GM20431 (cell line): ENCODE data around the gene SPATS2L.

ENCODE experiments used
- in situ Hi-C: fragments of 300-500 bp; cut with MseI, MboI; formaldehyde crosslinking; loops from one replicate; pipeline ENCODE4 v1.15.0; 2020; ENCODE audit warnings: low sequenced_read_pairs; ENCODE audit not compliant: unreplicated experiment

The SPATS2L gene

DNA sequence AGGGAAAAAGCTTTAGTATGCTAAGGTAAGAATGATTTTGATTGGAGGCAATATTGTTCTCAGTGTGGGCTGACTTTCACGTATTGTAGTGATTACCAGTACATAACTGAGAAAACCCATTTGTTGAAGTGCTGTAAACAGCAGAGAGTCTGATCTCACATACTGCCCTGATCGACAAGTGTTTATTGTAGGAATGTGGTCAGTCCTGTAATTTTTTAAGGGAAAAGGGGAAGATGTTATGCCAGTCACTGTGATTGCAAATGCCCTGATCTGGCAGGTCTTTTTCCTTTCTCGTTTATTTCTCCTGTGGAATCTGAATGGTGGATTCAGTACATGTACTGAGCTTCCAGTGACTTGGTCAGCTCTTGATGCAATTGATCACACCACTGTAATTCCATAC, 11.5 kb downstream of the SPATS2L start:
- in situ Hi-C loops = no loop called here

DNA sequence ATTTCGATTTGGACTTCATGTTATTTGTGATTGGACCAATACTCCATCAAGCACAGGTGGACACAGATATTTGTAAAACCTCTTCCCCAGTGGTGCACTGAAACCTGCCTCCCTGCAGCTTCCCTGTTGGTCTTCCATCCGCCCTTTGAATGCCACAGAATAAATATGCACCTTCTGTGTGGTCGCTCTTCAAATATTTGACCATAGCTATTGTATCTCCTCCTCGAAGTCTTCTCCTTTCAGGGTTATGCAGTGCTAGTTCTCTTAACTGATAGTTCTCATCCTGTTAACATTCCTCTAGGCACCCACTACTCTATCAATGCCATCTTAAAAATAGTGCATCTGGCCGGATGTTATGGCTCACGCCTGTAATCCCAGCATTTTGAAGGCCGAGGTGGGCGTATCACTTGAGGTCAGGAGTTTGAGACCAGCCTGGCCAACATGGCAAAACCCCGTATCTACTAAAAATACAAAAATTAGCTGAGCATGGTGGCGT, 12.5 kb downstream of the SPATS2L start:
- in situ Hi-C loops = no loop called here

DNA sequence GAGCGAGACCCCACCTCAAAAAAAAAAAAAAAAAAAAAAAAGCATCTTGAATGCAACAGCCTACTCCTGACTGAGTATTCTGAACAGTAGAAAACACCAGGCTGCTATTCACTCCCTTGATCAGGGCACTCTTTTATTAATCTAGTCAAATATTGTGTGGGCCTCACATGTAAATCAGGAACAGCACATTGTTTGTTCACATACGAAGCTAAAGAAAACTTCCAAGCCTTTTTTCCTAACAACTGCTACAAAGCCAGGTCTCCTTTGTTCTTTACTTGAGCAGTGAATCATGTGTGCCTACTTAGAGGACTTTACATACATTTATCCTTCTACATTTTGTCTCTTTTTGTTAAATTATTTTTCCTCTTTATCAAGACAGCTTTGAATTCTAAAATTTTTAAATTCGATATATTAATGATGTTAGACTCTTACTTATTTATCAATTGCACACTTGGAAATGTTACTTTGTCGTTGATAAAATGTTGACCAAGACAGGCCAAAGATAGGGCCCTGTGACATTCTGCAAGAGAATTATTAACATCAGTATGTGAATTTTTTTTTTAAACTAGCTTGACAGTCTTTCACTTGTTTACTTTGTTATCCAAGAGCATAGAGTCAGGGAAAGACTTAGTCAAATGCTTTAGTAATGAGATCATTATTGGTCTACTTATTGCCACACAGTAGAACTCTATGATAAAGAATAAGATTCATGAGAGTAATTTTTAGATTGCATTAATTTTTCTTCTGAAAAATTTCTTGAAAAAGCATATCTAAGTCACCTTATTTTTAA, 13.2 kb downstream of the SPATS2L start:
- in situ Hi-C loops = no loop called here

DNA sequence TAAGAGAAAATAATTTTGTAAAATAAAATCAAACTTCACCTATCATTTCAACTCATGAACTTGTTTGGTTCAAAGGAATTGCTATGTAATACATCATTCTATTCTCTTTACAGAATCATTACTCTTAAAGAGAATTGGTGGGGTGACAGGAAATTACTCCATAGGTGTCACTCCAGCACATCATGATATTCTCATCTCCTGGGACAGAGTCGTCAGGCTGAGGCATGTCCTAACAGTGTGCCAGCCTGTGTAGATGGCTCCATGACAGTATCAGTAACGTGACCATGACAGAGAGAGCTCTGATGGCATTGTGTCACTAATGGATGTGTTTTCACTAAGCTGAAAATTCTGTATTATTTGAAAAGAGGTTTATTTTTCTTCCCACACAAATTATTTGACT, 13.9 kb downstream of the SPATS2L start:
- in situ Hi-C loops = no loop called here

DNA sequence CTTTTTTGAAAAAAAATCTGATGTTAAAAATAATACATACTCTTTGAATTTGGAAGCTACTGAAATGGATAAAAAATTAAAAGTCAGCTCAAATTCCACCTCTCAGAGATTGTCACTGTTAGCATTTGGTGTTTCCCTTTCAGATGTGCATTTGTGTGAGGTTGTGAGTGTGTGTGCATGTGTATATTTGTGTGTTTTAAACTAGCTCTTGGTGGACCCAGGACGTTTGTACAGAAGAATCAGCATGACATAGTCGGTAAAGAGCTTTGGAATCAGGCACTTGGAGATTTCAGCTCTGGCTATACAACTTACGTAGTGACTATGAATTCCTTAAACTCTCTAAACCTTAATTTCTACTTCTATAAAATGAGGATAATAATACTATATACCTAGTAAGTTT, 14.5 kb downstream of the SPATS2L start:
- in situ Hi-C loops = no loop called here

DNA sequence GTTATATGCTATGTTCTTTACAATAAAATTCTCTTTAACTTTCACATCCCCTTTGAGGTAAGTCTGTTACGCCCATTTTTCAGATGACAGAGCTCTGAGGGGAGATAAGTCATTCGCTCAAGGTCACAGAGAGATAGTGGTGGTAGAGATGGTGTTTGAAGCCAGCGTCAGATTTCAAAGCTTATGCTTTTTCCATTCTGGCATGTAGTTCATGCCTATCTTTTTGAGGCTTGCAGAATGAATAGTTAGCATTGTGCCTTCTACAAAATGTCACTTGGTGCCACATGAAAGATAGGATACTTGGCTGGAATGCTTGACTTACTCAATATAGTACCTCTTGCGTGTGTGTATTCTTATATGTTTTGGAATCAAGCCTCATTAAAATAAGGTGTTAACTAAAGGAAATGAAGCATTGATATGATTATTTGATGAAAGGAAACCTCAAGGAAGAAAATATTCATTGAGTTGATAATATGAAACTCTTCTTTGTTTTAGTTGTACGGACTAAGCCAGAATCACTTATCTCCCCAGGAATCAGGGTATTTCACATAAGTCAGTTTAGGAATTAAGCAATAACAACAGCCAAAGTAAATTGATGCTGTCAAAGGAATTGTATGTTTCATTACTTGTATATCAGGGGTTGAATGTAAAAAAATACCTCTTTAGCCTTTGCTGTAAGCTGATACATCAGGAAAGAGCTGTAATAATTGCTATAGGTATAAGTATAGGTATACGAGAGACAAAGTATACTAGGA, 15.5 kb downstream of the SPATS2L start:
- in situ Hi-C loops = no loop called here

DNA sequence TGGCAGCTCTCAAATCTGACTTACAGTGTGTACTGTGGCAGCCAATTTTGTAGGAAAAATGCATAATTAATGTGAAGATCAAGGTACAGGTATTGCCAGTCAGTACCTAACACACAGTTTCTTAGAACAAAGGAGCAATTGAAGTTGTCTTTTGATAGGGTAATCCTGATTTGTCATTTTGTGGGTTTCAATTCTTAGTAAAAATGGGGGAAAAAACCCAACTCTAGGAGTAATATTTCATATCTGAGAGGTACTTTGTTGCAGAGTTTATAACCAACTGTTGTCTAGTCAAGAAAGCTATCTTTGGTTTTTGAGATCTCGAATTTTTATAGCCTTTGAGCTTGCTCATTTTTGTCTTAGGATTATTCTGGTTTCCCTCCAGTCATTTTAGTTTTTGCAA, 16.1 kb downstream of the SPATS2L start:
- in situ Hi-C loops = no loop called here

DNA sequence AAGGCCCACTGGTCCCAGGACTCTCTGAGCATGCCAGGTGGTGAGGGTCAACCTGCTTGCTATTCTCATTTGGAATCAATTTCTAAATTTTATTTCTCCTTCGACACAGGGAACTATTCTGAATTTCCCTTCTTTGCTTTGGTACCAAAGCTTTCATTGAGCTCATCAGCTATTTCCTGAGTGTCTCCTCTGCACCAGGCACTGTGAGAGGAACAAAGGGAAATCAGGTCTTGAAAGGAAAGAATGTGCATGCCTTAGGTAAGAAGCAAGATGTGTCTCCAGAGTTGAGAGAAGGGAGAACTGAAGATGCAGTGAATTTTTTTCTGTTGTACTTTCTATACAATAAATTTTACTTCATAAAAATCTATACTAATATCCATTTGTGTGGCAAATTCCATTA, 17.9 kb downstream of the SPATS2L start:
- in situ Hi-C loops = no loop called here

DNA sequence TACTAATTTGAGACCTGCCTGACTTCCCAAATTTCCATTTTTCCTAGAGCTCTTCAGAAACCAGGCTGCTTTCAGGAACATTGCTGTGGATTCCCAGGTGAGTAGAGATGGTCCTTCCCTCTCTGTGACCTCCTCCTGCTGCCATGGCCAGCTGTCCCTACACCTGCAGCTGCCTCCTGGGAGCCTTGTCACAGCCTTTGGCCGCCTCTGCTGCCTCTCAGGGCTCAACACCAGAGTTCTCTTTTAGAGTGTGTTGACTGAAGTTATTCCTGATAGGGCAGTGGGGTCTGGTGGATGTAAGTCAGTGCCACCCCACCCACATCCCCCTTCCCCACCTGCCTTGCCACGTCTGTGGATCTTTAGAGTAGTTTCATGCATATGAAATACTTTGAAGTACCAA, 22.9 kb downstream of the SPATS2L start:
- in situ Hi-C loops = no loop called here

DNA sequence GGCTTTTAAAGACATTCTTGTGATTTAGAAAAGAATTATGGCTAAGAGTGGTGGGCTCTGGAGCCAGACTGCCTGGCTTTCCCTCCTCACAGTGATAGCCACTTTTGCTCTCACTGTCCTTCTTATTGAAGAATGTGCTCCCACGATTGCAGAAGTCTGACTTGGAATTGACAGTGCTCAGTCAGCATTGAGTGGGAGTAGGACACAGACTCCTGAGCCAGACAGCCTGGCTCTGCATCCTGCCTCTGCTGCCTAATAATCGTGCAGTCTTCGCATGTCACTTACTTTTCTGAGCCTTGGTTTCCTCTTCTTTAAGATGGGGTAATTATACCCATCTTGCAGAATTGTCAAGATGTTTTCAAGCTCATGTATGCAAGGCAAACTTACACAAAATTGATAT, 23.3 kb downstream of the SPATS2L start:
- in situ Hi-C loops = no loop called here

DNA sequence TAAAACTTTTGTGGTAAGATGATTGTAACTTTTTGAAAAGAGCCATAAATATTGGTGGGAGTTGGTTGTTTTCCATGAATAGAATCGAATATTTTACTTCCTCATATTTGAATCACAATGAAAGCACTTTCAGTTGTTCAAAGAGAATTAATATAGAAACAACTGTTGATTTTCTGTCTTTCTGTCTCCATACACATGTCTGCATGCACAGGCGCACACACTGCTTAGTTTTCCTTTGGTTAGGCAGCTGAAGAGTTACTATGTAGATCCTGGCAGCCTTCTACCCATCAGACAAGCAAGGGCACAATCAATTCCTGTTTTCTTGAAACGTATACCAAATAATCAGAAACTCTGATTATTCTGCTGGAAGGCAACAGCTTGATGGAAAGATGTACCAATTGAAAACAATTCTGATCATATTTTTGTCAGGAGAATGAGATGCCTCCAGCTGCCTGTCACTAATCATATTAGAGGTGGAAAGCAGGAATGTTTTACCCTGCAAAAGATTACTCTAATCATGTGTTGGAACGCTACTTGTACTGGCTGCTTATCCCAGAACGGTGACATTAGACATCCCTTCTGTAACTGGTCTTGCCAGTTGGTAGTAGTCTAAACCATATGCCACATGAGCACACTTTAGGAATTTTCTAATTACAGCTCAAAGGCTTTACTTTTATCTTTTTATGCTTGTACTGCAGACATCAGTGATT, 24.0 kb downstream of the SPATS2L start:
- in situ Hi-C loops = no loop called here

DNA sequence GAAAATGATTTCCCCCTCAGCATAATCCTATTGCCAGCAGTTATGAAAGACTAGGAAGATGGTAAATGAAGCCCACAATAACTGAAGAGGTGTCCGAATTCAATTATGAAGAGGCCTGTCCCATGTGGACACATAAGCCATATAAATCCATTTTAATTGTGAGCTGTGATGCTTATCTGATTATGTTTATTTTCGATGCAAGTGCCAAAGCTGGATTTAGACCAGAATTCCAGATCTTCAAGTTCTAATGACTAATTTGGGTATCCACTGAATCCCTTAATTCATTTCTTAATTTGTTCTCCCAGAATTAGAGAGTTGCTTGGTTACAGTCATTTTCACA, 24.5 kb downstream of the SPATS2L start:
- in situ Hi-C loops = no loop called here

DNA sequence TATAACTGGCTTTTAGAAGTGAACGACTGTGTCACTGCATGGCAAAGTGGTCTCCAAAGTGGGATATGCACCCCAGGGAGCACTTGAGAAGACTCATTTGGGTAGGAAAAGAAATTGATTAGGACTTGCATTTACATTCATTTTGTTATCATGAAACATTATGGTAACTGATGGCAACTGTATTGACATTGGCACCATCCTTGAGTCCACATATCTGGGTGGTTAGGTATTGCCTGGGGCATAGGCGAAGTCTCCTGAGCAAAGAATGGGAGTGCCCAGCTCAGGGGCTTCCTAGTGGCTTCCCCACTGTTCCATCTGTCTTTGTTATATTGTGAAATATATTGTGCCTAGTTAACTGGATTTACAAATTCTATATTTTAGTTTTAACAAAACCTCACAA, 29.2 kb downstream of the SPATS2L start:
- in situ Hi-C loops = no loop called here

DNA sequence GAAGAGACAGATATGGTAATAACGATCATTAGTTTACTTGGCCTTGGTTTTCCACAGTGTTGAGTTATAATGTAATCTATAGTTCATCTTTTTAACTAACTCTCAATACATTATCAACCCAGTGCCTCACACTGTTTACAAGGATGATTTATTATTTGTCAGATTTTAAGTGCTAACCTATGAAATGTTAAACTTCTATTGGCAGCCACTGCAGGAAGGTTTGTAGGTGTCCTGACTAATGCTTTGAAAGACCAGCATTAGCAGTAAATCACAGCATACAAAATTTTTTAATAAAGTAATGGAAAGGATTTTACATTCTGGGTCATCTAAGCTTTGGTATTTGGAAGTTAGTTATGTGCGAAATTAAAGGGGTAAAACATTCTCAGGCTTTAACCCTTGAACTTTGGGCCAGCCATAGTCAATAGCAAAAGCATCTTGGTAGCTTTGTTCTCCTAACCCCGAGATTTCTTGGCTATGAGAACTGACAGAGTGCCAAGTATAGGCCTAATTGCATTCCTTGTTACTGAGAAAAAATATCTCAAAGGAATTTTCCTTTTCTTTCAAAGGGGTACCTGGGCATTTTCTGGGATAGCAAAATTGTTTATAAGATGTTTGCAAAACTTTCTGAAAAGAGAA, 30.6 kb downstream of the SPATS2L start:
- in situ Hi-C loops = no loop called here

DNA sequence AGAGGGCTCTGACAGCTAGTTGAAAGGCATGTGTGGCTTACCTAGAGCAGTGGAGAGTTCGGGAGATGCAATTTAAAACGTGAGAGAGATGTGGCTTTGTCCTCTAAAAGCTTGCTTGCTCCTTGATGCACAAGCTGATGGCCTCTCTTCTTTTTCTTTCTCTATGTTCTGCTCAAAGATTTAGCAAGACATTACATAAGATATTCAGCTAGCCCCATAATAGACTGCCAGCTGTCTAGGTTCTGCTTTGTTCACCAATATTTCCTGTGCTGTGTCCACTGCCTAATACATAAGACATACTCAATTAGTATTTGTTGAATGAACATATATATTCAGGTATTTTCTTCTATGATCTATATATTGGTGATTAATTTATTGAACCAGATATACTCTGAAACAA, 31.1 kb downstream of the SPATS2L start:
- in situ Hi-C loops = no loop called here

DNA sequence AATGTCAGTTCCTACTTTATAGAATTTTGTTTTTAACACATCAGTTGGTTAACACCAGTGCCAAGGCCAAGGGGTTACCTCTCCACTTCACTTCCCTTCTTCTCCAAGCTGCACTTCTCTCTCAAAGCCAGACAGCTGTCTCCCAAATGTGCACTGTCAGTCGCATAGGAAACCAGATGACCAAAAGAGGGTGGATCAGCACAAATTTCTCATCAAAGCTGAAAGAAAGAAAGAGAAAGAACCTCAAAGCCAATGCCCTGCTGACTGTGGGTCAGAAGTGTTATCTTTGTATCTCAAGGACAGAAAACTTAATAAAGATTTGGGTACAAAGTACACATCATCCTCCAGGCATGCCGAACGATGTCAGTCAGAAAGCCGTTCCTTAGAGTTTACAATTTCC, 32.2 kb downstream of the SPATS2L start:
- in situ Hi-C loops = no loop called here

DNA sequence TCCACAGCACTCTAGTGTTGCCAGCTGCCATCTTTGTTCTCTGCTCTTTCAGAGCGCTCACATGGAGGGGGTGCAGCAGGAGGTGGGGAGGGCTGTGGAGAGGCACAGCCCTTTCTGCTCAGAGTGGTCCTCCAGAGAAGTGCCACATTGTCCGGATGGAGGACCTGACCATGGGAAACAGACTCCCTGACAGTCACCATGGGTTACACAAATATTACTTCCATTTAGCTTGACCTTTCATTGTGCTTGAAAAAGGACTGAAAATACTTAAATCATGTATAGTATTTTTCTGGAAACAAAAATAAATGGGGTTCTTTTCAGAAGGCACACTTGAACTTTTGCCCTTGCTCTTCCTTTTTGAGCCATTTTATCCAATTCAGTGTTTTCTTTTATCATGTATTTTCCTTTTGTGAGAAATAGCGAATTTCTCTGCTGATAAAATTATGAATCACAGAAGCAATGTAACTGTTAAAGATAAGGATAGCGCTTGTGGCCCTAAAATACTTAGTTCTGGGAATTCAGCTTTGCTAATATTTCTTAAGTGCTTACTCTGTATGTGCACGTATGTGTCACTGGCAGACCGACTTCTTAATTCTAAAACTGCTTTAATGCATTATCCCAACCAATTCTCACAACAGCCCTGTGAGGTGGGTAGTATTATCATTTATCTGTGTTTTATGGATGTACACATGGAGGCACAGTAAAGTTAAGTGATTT, 34.2 kb downstream of the SPATS2L start:
- in situ Hi-C loops = no loop called here

DNA sequence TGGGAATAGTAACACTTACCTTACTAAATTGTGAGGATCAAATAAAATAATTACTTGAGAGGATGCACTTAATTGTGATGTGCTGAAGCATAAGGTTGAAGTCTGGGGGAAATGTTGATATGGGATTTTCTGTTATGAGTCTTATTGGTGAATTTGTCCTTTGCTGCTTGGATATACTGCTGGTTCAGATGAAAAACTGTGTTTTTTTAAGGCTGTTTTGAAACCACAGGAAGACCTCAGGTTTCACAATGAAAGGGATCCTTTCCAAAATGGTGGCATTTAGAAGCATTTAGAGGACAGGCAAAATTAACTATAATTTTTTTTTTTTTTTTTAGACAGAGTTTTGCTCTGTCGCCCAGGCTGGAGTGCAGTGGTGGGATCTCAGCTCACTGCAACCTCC, 34.9 kb downstream of the SPATS2L start:
- in situ Hi-C loops = no loop called here

DNA sequence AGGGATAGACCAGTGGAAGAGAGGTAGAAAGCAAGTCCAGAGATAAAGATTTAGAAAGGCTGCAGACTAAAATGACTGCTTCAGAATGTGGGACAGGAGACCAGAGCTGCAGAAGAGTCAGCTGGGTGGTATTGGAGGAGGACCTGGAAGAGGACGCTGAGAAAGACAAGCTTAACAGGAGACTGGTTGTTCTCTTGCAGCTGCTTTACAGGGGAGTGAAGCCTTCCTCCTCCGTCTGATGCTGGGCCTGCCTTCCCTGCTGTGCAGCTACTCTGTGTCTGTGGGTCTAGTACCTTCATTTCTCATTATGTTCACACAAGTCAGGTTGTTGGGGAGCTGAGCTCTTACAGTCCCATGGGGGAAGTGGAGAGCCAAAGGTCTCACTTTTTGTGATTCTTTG, 35.7 kb downstream of the SPATS2L start:
- in situ Hi-C loops = no loop called here

DNA sequence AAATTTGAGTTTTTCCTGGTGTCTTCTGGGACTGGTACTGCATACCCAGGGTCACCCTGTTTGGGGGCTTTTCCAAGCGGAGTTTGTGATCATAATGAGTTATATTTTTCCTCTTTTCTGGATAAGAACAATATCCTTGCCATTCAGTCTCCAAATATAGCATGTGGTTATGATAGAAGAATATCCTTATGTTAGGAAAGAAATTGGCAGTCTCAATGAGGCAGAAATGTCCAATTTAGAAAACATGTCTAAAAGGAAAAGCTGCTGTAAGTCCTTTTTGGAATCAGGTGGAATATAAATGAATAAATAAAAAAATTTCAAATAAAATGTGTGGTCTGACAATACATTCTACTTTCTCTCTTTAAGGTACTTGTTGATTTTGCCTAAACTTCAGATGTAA, 36.2 kb downstream of the SPATS2L start:
- in situ Hi-C loops = no loop called here
